Type B pancreatic cell (in vitro differentiated cells): ENCODE results near the gene DMD. TPM values are rescaled to one million over a fixed set of nuclear protein-coding genes. Genes with fewer than 3 reads are reported as not detected.

Experiments used
- DNase-seq: peaks from one replicate; pipeline ENCODE4 v3.0.0; 2021; ENCODE audit warnings: mixed read lengths; ENCODE audit not compliant: unreplicated experiment; ENCODE audit errors: extremely low spot score
- H3K27ac Mint-ChIP-seq: 2 replicates; pipeline ENCODE4 v1.8.0; 2021; ENCODE audit warnings: mild to moderate bottlenecking, mixed read lengths
- H3K27me3 Mint-ChIP-seq: 2 replicates; pipeline ENCODE4 v1.8.0; 2021; ENCODE audit warnings: mixed read lengths
- H3K36me3 Mint-ChIP-seq: 2 replicates; pipeline ENCODE4 v1.8.0; 2021; ENCODE audit warnings: mixed read lengths
- H3K4me1 Mint-ChIP-seq: one replicate; pipeline ENCODE4 v1.8.0; 2021; ENCODE audit warnings: mixed read lengths; ENCODE audit not compliant: unreplicated experiment
- H3K4me3 Mint-ChIP-seq: 2 replicates; pipeline ENCODE4 v1.8.0; 2021; ENCODE audit warnings: mild to moderate bottlenecking, mixed read lengths
- H3K9me3 Mint-ChIP-seq: 2 replicates; pipeline ENCODE4 v1.8.0; 2021; ENCODE audit warnings: mixed read lengths
- CTCF ChIP-seq: fragments of 200-600 bp; sonication (generic); conservative IDR thresholded peaks from 2 replicates; pipeline ENCODE4 v1.5.0; 2021; ENCODE audit warnings: antibody characterized with exemption, mild to moderate bottlenecking
- total RNA-seq: library from RNA; stranded (reverse); gene quantifications from 2 replicates; pipeline ENCODE4 v1.2.1, GENCODE V29; 2021; ENCODE audit warnings: low replicate concordance

Gene DMD
- total RNA-seq, 1 donor from 2014 or later: 57.1 TPM

GRCh38 chrX:32998776-32999175 is 212.6 kb downstream of the DMD start:
- DNase-seq: no peak
- no peaks in the 10 kb centered on the region for H3K36me3 Mint-ChIP-seq
- no peak overlapping the region for H3K4me3 Mint-ChIP-seq
- no peak for TF ChIP-seq CTCF
- H3K27me3 Mint-ChIP-seq: no peaks in the 10 kb centered on the region
- no peaks in the 10 kb centered on the region for H3K4me1 Mint-ChIP-seq
- no peaks in the 10 kb centered on the region for H3K9me3 Mint-ChIP-seq
- no peak overlapping the region for H3K27ac Mint-ChIP-seq

GRCh38 chrX:32995427-32995826 is 215.9 kb downstream of the DMD start:
- TF ChIP-seq CTCF: no peak
- DNase-seq: no peak

GRCh38 chrX:32987142-32987541 is 224.2 kb downstream of the DMD start:
- no peak for DNase-seq
- no peak for TF ChIP-seq CTCF
- Mint-ChIP-seq H3K36me3 (no peaks in the 10 kb centered on the region), H3K9me3 (no peaks in the 10 kb centered on the region), H3K27ac (no peak overlapping the region), H3K27me3 (no peaks in the 10 kb centered on the region), H3K4me1 (no peaks in the 10 kb centered on the region), H3K4me3 (no peak overlapping the region)

More at GRCh38 chrX:32995427-32995826, 215.9 kb downstream of the DMD start:
- Mint-ChIP-seq H3K27me3 (no peaks in the 10 kb centered on the region), H3K36me3 (no peaks in the 10 kb centered on the region), H3K4me3 (no peak overlapping the region), H3K27ac (no peak overlapping the region), H3K9me3 (no peaks in the 10 kb centered on the region), H3K4me1 (no peaks in the 10 kb centered on the region)

- H3K27me3 Mint-ChIP-seq: no peaks in the 10 kb centered on the region
- no peak overlapping the region for H3K27ac Mint-ChIP-seq
- no peaks in the 10 kb centered on the region for H3K9me3 Mint-ChIP-seq
- DNase-seq: no peak
- no peaks in the 10 kb centered on the region for H3K36me3 Mint-ChIP-seq
- no peaks in the 10 kb centered on the region for H3K4me1 Mint-ChIP-seq
- H3K4me3 Mint-ChIP-seq: no peak overlapping the region
- TF ChIP-seq CTCF: no peak
These were observed 225.8 kb downstream of the DMD start for GRCh38 chrX:32985544-32985943.

- H3K4me1 Mint-ChIP-seq: no peaks in the 10 kb centered on the region
- TF ChIP-seq CTCF: no peak
- H3K36me3 Mint-ChIP-seq: no peaks in the 10 kb centered on the region
- no peak for DNase-seq
- no peak overlapping the region for H3K4me3 Mint-ChIP-seq
- no peaks in the 10 kb centered on the region for H3K9me3 Mint-ChIP-seq
- H3K27me3 Mint-ChIP-seq: no peaks in the 10 kb centered on the region
- H3K27ac Mint-ChIP-seq: no peak overlapping the region
These were observed 244.5 kb downstream of the DMD start for GRCh38 chrX:32966821-32967355.

GRCh38 chrX:32954125-32954524 is 257.2 kb downstream of the DMD start:
- no peaks in the 10 kb centered on the region for H3K4me1 Mint-ChIP-seq
- DNase-seq: no peak
- no peaks in the 10 kb centered on the region for H3K9me3 Mint-ChIP-seq
- no peaks in the 10 kb centered on the region for H3K27me3 Mint-ChIP-seq
- no peak for TF ChIP-seq CTCF
- H3K27ac Mint-ChIP-seq: no peak overlapping the region
- no peak overlapping the region for H3K4me3 Mint-ChIP-seq
- no peaks in the 10 kb centered on the region for H3K36me3 Mint-ChIP-seq
